Measurements from ENCODE around the gene RBP5. TPM values are rescaled to one million over a fixed set of nuclear protein-coding genes. Genes with fewer than 3 reads are reported as not detected.

RBP5 gene
- total and polyA plus RNA-seq, 9 donors: 0.49 to 6.5 (median 3.1) TPM

DNA sequence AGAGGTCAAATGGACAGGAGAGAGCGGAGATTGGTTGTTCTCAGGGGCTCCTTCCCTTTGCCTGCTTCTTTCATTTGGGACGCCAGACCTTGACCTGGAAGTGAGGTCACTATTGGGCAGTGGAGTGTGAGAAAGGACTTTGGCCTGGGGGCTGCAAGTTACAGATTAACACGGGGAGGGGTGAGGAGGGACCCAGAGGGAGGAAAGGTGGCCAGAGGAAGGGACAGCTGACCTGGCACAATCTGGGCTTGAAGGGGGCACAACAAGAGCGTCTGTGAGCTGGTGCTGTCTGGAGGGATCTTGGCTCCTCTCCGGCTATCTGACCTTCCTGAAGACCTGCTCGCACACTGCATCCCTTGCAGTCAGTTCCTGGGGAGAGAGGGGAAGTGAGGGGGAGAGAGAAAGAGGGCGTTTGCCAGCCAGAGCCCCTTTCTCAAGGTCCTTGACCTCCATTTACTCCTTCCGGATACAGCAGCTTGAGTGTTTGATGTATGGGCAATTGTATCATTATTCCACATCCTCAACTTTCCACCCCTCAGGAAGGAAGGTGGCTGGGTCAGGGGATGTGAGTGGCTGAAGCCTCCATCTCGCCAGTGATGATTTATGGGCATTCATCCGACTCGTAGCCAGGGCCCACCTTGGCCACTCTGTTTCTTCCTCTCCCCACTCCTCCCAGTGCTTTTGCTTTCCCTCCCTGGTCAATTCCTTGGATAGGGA lies 4.7 kb downstream of the RBP5 start:
- WGBS (ENCODE audit: insufficient coverage): 51% methylated on average over 5 of the region's 11 CpGs
- Histone ChIP-seq H3K9me3 (replicated peaks; ENCODE audit: control insufficient read depth, low read depth, low read length) (no peaks in the 10 kb centered on the region), H3K4me1 (ENCODE audit: control insufficient read depth, insufficient read depth, low read length) (peaks cover 32% of the 10 kb centered on the region), H3K27me3 (ENCODE audit: control insufficient read depth, insufficient read depth, low read length) (peaks cover 14% of the 10 kb centered on the region), H3K36me3 (ENCODE audit: control insufficient read depth, insufficient read depth, low read length) (no peaks in the 10 kb centered on the region), H3K4me3 (ENCODE audit: low read length) (no peak overlapping the region), H3K27ac (ENCODE audit: low read length) (no peak overlapping the region)
- DNase-seq: no peak

DNA sequence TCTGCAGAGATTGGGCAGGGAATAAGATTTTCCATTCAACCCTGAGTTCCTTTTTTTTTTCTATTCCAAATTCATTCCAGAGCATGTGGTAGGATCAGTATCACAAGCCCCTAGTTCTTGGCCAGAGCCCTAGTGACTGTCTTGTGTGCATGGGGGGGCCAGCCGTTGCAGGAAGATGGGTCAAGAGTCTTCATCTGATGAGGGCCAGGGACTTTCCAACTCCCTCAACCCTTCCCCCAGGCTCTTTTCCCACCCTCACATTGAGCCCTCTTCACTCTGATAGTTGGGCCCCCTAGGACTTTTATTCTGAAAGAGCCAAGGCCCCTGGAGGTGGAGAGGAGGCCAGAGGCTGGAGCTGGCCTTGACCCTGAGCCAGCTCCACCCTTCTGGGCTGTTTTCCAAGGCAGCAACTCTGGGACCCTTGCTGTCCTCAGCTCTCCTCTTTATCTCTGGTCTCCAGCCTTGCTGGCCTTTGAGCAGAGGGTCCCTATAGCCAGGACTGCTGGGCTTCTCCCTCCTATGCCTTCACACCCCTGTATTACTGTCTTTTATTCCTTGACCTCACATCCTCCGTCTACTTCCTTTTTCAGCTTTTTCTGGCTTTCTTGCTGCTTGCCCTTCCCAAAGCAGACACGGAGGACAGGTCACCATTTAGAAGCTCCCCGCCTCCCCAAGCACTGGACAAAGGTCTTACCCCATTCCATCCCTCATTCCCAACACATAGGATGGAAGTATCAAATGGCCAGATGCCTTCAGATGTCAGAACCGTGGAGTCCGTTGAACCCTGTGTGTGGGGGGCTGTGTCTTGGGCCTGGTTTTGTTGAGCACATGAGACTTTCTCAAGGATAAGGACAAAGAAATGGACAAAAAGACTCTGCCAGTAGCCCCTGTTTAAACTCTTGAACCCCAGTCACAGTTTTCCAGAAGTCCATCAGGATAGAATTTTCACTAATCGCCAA lies 5.6 kb downstream of the RBP5 start:
- Histone ChIP-seq H3K27ac (ENCODE audit: low read length) (peak overlapping the region; percentile 59), H3K9me3 (replicated peaks; ENCODE audit: control insufficient read depth, low read depth, low read length) (no peaks in the 10 kb centered on the region), H3K36me3 (ENCODE audit: control insufficient read depth, insufficient read depth, low read length) (no peaks in the 10 kb centered on the region), H3K27me3 (ENCODE audit: control insufficient read depth, insufficient read depth, low read length) (peaks cover 7% of the 10 kb centered on the region), H3K4me3 (ENCODE audit: low read length) (no peak overlapping the region), H3K4me1 (ENCODE audit: control insufficient read depth, insufficient read depth, low read length) (peaks cover 23% of the 10 kb centered on the region)
- peak; percentile 90 for DNase-seq
- WGBS (ENCODE audit: insufficient coverage): 29% methylated on average over 3 of the region's 7 CpGs

GRCh38 chr12:7121324-7121723 lies 7.4 kb downstream of the RBP5 start:
- Histone ChIP-seq H3K4me3 (ENCODE audit: low read length) (no peak overlapping the region), H3K36me3 (ENCODE audit: control insufficient read depth, insufficient read depth, low read length) (no peaks in the 10 kb centered on the region), H3K4me1 (ENCODE audit: control insufficient read depth, insufficient read depth, low read length) (peaks cover 22% of the 10 kb centered on the region), H3K9me3 (replicated peaks; ENCODE audit: control insufficient read depth, low read depth, low read length) (no peaks in the 10 kb centered on the region), H3K27me3 (ENCODE audit: control insufficient read depth, insufficient read depth, low read length) (peaks cover 5% of the 10 kb centered on the region), H3K27ac (ENCODE audit: low read length) (no peak overlapping the region)
- WGBS (ENCODE audit: insufficient coverage): 86% methylated on average over 1 of the region's 5 CpGs
- DNase-seq: no peak

- Histone ChIP-seq H3K27ac (ENCODE audit: low read length) (no peak overlapping the region), H3K4me3 (ENCODE audit: low read length) (no peak overlapping the region), H3K9me3 (replicated peaks; ENCODE audit: control insufficient read depth, low read depth, low read length) (no peaks in the 10 kb centered on the region), H3K4me1 (ENCODE audit: control insufficient read depth, insufficient read depth, low read length) (peaks cover 22% of the 10 kb centered on the region), H3K27me3 (ENCODE audit: control insufficient read depth, insufficient read depth, low read length) (peaks cover 5% of the 10 kb centered on the region), H3K36me3 (ENCODE audit: control insufficient read depth, insufficient read depth, low read length) (no peaks in the 10 kb centered on the region)
- 81% methylated on average over 5 of the region's 5 CpGs for WGBS (ENCODE audit: insufficient coverage)
- no peak for DNase-seq
Observed at GRCh38 chr12:7120166-7120565, 8.5 kb downstream of the RBP5 start.

GRCh38 chr12:7118881-7119280 lies 9.8 kb downstream of the RBP5 start:
- Histone ChIP-seq H3K4me1 (ENCODE audit: control insufficient read depth, insufficient read depth, low read length) (peaks cover 22% of the 10 kb centered on the region), H3K4me3 (ENCODE audit: low read length) (no peak overlapping the region), H3K27ac (ENCODE audit: low read length) (no peak overlapping the region), H3K36me3 (ENCODE audit: control insufficient read depth, insufficient read depth, low read length) (peaks cover 2% of the 10 kb centered on the region), H3K27me3 (ENCODE audit: control insufficient read depth, insufficient read depth, low read length) (no peaks in the 10 kb centered on the region), H3K9me3 (replicated peaks; ENCODE audit: control insufficient read depth, low read depth, low read length) (no peaks in the 10 kb centered on the region)
- 76% methylated on average over 3 of the region's 3 CpGs for WGBS (ENCODE audit: insufficient coverage)
- DNase-seq: no peak

DNA sequence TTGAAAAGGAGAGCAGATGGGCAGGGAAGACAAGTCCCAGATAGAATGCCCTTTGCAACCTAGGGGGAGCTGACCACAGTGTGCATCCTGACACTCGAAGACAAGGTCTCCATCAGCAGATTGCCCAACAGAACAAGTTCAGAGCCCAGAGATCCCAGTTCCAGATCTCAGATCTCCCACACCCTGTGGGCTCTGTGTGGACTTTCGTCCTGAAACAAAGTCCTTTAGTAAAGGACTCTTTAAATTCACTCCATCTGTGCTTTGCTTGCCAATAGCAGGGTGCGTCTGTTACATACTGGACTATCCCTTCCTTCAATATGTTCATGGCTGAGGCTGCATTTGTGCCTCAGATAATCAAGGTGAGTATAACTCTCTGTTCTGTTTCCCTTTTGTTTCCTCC lies 11.0 kb downstream of the RBP5 start:
- Histone ChIP-seq H3K27ac (ENCODE audit: low read length) (no peak overlapping the region), H3K36me3 (ENCODE audit: control insufficient read depth, insufficient read depth, low read length) (peaks cover 2% of the 10 kb centered on the region), H3K27me3 (ENCODE audit: control insufficient read depth, insufficient read depth, low read length) (no peaks in the 10 kb centered on the region), H3K4me1 (ENCODE audit: control insufficient read depth, insufficient read depth, low read length) (peaks cover 20% of the 10 kb centered on the region), H3K9me3 (replicated peaks; ENCODE audit: control insufficient read depth, low read depth, low read length) (no peaks in the 10 kb centered on the region), H3K4me3 (ENCODE audit: low read length) (no peak overlapping the region)
- WGBS (ENCODE audit: insufficient coverage): 85% methylated on average over 1 of the region's 3 CpGs
- DNase-seq: no peak

DNA sequence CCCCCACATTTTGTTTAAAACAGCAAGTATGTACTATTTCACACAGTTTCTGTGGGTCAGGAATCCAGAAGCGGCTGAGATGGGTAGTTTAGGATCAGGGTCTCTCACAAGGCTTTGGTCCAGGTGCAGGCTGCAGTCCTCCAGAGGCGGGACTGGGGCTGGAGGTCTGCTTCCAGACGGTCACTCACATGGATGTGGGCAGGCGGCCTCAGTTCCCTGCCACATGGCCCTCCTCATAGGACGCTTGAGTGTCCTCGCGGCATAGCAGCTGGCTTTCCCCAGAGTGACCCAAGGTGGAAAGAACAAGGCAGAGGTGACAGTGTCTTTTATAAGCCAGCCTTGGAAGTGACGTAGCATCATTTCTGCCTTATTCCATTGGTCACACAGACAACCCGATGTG lies 11.8 kb downstream of the RBP5 start:
- Histone ChIP-seq H3K27me3 (ENCODE audit: control insufficient read depth, insufficient read depth, low read length) (no peaks in the 10 kb centered on the region), H3K36me3 (ENCODE audit: control insufficient read depth, insufficient read depth, low read length) (peaks cover 2% of the 10 kb centered on the region), H3K4me3 (ENCODE audit: low read length) (no peak overlapping the region), H3K9me3 (replicated peaks; ENCODE audit: control insufficient read depth, low read depth, low read length) (no peaks in the 10 kb centered on the region), H3K4me1 (ENCODE audit: control insufficient read depth, insufficient read depth, low read length) (peaks cover 18% of the 10 kb centered on the region), H3K27ac (ENCODE audit: low read length) (no peak overlapping the region)
- 80% methylated on average over 7 of the region's 9 CpGs for WGBS (ENCODE audit: insufficient coverage)
- no peak for DNase-seq

DNA sequence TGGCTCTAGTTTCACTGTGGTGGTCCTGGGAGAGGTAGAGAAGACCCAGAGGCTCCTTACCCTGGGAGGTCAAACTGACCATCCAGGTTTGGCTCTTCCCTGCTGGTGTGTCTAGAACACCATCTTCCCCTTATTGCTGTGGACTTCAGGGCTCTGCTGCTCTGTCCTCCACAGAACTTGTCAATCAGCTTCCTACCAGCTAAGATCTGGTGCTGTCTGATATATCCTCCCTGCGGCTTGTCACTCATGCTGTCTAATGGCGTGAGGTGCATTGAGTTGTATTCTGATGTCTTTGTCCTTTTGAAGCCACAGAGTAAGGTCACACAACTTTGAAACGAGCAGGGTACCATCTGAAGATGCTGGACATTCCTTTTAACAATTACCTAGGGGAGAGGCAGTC lies 12.5 kb downstream of the RBP5 start:
- Histone ChIP-seq H3K4me3 (ENCODE audit: low read length) (no peak overlapping the region), H3K4me1 (ENCODE audit: control insufficient read depth, insufficient read depth, low read length) (peaks cover 14% of the 10 kb centered on the region), H3K27me3 (ENCODE audit: control insufficient read depth, insufficient read depth, low read length) (peaks cover 2% of the 10 kb centered on the region), H3K36me3 (ENCODE audit: control insufficient read depth, insufficient read depth, low read length) (peaks cover 2% of the 10 kb centered on the region), H3K27ac (ENCODE audit: low read length) (no peak overlapping the region), H3K9me3 (replicated peaks; ENCODE audit: control insufficient read depth, low read depth, low read length) (no peaks in the 10 kb centered on the region)
- no peak for DNase-seq
- WGBS (ENCODE audit: insufficient coverage): no CpG with 5 or more reads among the region's 3 CpGs

GRCh38 chr12:7114851-7115250 lies 13.8 kb downstream of the RBP5 start:
- no peak overlapping the region for H3K4me3 ChIP-seq (ENCODE audit: low read length)
- H3K27me3 ChIP-seq (ENCODE audit: control insufficient read depth, insufficient read depth, low read length): peaks cover 2% of the 10 kb centered on the region
- H3K36me3 ChIP-seq (ENCODE audit: control insufficient read depth, insufficient read depth, low read length): peaks cover 2% of the 10 kb centered on the region
- 60% methylated on average over 2 of the region's 6 CpGs for whole genome bisulfite sequencing (ENCODE audit: insufficient coverage)
- no peak for DNase-seq
- no peak overlapping the region for H3K27ac ChIP-seq (ENCODE audit: low read length)
- H3K9me3 ChIP-seq (replicated peaks; ENCODE audit: control insufficient read depth, low read depth, low read length): no peaks in the 10 kb centered on the region
- peaks cover 16% of the 10 kb centered on the region for H3K4me1 ChIP-seq (ENCODE audit: control insufficient read depth, insufficient read depth, low read length)

GRCh38 chr12:7114008-7114407 lies 14.7 kb downstream of the RBP5 start:
- DNase-seq: no peak
- Histone ChIP-seq H3K4me3 (ENCODE audit: low read length) (no peak overlapping the region), H3K27ac (ENCODE audit: low read length) (no peak overlapping the region), H3K4me1 (ENCODE audit: control insufficient read depth, insufficient read depth, low read length) (peaks cover 22% of the 10 kb centered on the region), H3K9me3 (replicated peaks; ENCODE audit: control insufficient read depth, low read depth, low read length) (no peaks in the 10 kb centered on the region), H3K27me3 (ENCODE audit: control insufficient read depth, insufficient read depth, low read length) (peaks cover 2% of the 10 kb centered on the region), H3K36me3 (ENCODE audit: control insufficient read depth, insufficient read depth, low read length) (peaks cover 2% of the 10 kb centered on the region)
- 84% methylated on average over 11 of the region's 11 CpGs for WGBS (ENCODE audit: insufficient coverage)
